ENCODE results near the gene TXNRD3. TPM values are rescaled to one million over a fixed set of nuclear protein-coding genes. Genes with fewer than 3 reads are reported as not detected.
"Not testable (repeated sequence)": the region's sequence is repeated elsewhere in the genome, so short reads cannot be mapped to it uniquely, and the experiment has no call there.

TXNRD3 gene
- total RNA-seq, 4 donors from 2014 or later = 1.4 to 11.6 (median 2.8) TPM

DNA sequence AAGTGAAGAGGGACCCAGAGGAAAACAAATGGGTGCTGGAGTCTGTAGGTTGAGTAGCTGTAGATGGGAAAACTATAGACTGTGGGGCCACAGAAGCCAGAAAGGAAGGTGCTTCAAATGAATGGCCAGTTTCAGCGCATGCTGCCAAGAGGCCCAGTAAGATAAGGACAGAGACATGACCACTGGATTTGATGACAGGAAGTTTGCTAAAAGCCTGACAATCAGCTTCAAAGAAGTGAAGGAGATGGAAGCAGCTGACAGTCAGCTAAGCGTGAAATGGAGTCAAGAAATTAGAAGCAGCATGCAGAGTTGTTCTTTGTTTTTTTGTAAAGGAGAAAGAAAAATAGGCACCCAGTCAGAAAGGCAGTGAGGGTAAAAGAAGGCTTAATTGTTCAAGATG lies 24.9 kb downstream of the TXNRD3 start:
- no peaks in the 10 kb centered on the region for H3K27me3 ChIP-seq
- no peaks in the 10 kb centered on the region for H3K4me1 ChIP-seq
- H3K27ac ChIP-seq = no peak overlapping the region
- H3K4me3 ChIP-seq = no peak overlapping the region
- no peak for DNase-seq
- peaks cover 0 to 4% (median 0%) of the 10 kb centered on the region in 3 donors for H3K36me3 ChIP-seq
- TF ChIP-seq CTCF (IDR thresholded peaks at IDR 0.05) = no peak
- no peaks in the 10 kb centered on the region for H3K9me3 ChIP-seq

GRCh38 chr3:126625735-126626134 lies 29.2 kb downstream of the TXNRD3 start:
- not testable (repeated sequence) for H3K9me3 ChIP-seq, H3K4me3 ChIP-seq, DNase-seq, H3K27ac ChIP-seq, H3K36me3 ChIP-seq, H3K4me1 ChIP-seq, H3K27me3 ChIP-seq

DNA sequence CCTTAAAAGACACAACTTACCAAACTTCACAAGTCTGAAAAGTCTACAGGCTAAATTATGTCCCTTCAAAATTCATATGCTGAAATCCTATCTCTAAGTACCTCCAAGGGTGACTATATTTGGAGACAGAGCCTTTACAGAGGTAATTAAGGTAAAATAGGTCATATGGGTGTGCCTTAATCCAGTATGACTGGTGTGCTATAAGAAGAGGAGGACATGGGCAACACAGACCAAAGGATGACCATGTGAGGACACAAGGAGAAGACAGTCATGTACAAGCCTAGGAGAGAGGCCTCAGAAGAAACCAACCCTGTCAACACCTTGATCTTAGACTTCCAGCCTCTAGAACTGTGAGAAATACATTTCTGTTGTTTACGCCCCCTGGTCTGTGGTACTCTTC lies 32.2 kb downstream of the TXNRD3 start:
- Histone ChIP-seq H3K36me3 (no peaks in the 10 kb centered on the region), H3K9me3 (no peaks in the 10 kb centered on the region), H3K4me1 (no peaks in the 10 kb centered on the region), H3K27me3 (no peaks in the 10 kb centered on the region), H3K27ac (no peak overlapping the region), H3K4me3 (no peak overlapping the region)
- TF ChIP-seq CTCF (IDR thresholded peaks at IDR 0.05) (no peak), POLR2A (IDR thresholded peaks at IDR 0.05) (no peak)
- DNase-seq = no peak

DNA sequence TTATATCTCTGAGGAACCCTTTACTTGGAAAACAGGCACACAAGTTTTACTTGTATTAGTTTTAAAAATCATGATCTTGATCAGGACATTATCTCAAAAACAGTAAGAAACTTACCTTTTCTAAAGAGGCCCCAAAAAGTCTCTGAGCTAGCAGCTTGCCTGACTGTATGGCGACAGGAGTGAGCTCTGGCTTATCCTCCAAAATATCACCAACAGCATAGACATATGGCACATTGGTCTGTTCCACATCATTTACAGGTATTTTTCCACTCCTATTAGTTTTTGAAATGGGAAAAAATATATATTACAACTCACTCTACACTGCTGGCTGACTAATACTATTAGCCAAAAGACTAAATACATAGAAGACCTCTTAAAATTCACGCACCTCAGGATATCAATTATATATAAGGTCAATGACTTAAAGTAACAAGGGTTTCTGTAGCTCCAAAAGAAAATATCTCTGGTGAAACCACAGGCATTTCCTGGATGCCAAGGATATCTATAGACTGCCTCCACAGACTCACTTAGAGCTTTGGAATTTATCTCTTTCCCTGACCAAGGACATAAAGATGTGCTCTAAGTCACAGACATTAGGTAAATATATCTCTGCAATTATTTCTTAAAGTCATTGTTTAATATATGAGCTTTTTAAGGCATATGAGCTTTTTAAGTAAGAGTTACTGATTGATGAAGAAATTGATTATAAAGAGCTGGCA lies 33.1 kb downstream of the TXNRD3 start:
- Histone ChIP-seq H3K36me3 (no peaks in the 10 kb centered on the region), H3K27ac (no peak overlapping the region), H3K4me3 (no peak overlapping the region), H3K27me3 (no peaks in the 10 kb centered on the region), H3K9me3 (no peaks in the 10 kb centered on the region), H3K4me1 (no peaks in the 10 kb centered on the region)
- no peak for DNase-seq
- TF ChIP-seq CTCF (IDR thresholded peaks at IDR 0.05) (no peak), POLR2A (IDR thresholded peaks at IDR 0.05) (no peak)

DNA sequence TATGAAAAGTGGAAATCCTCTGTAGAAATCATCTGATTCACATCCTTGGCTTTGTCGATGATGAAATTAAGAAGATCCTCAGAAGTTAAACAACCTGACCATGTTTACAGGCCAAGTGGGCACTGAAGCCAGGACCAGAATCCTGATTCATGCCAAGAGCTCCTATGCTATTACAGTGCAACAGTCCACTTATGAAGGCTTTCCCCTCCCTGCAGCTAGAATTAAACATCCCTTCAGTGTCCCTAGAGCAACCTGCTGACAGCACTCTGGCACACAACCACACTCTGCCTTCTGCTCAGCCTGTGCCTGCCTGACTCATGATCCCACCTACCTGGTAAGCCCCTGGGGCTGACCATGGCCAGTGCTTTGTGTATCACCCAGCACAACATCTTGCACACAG lies 33.8 kb downstream of the TXNRD3 start:
- H3K27me3 ChIP-seq = no peaks in the 10 kb centered on the region
- no peaks in the 10 kb centered on the region for H3K9me3 ChIP-seq
- no peak overlapping the region for H3K4me3 ChIP-seq
- no peak for DNase-seq
- H3K36me3 ChIP-seq = peaks cover 0 to under 1% (median 0%) of the 10 kb centered on the region in 3 donors
- no peaks in the 10 kb centered on the region for H3K4me1 ChIP-seq
- H3K27ac ChIP-seq = no peak overlapping the region
- TF ChIP-seq POLR2A (IDR thresholded peaks at IDR 0.05) = no peak
- TF ChIP-seq CTCF (IDR thresholded peaks at IDR 0.05) = no peak

DNA sequence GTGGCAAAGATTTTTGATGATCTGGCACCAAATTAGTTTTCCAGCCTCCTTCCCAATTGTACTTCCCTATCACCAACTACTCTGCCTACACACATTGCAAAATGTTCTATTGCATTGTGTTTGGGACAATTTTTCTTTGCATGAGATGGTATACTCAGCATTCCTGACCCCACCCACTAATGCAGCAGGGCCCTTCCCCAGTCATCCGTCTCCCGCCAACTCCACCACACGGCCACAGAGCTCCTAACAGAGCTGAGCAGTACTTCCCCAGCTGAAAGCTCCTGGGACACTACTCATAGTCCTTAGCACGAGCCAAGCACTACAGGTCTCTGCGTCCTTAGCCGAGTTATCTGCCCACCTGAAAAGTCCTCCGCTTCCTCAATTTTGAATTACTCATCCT lies 34.2 kb downstream of the TXNRD3 start:
- no peak overlapping the region for H3K4me3 ChIP-seq
- peaks cover 0 to 5% (median 0%) of the 10 kb centered on the region in 3 donors for H3K36me3 ChIP-seq
- no peaks in the 10 kb centered on the region for H3K9me3 ChIP-seq
- H3K27ac ChIP-seq = no peak overlapping the region
- DNase-seq = no peak
- H3K4me1 ChIP-seq = no peaks in the 10 kb centered on the region
- H3K27me3 ChIP-seq = no peaks in the 10 kb centered on the region
- TF ChIP-seq CTCF (IDR thresholded peaks at IDR 0.05) = no peak
- TF ChIP-seq POLR2A (IDR thresholded peaks at IDR 0.05) = no peak

Measured in Peyer's patch (tissue), 4 donors.